HFF-Myc (cell line): ENCODE data around the gene RPAP3.

ENCODE experiments used
- DNase-seq: peaks from one replicate; pipeline ENCODE4 v3.0.0-alpha.2; 2011; ENCODE audit warnings: low read depth; ENCODE audit errors: extremely low read depth
- H3K4me3 ChIP-seq: replicated peaks from 2 replicates; pipeline ENCODE4 v1.5.1; 2011; ENCODE audit warnings: low read depth, mild to moderate bottlenecking, control low read depth, low read length
- TF ChIP-seq, protein P1 (sequence below): IDR thresholded peaks from 2 replicates; pipeline ENCODE4 v1.5.1; 2012; ENCODE audit warnings: mild to moderate bottlenecking, low read depth, low read length, control low read depth; ENCODE audit errors: missing control alignments

Gene RPAP3

DNA sequence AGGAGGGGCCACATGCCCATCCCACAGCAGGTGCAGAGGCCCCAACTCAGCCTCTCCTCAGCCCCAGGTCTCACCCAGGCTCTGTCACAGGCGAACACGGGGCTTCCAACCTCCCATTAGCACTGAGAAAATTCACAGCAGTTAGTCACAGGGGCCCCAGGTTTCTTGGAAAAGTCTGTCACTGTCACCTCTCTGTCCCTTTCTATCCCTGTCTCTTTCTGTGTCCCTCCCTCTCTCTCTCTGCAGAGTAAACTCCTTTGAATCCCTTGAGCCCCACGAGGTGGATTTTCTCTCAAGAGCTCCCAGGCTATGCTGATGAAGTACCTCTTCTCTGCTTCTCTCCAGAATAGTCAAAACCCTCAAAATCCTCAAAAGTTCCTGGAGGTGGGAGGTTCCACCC lies 33.5 kb upstream of the RPAP3 start:
- TF ChIP-seq, protein P1, sequence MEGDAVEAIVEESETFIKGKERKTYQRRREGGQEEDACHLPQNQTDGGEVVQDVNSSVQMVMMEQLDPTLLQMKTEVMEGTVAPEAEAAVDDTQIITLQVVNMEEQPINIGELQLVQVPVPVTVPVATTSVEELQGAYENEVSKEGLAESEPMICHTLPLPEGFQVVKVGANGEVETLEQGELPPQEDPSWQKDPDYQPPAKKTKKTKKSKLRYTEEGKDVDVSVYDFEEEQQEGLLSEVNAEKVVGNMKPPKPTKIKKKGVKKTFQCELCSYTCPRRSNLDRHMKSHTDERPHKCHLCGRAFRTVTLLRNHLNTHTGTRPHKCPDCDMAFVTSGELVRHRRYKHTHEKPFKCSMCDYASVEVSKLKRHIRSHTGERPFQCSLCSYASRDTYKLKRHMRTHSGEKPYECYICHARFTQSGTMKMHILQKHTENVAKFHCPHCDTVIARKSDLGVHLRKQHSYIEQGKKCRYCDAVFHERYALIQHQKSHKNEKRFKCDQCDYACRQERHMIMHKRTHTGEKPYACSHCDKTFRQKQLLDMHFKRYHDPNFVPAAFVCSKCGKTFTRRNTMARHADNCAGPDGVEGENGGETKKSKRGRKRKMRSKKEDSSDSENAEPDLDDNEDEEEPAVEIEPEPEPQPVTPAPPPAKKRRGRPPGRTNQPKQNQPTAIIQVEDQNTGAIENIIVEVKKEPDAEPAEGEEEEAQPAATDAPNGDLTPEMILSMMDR: no peak
- no peak for DNase-seq

DNA sequence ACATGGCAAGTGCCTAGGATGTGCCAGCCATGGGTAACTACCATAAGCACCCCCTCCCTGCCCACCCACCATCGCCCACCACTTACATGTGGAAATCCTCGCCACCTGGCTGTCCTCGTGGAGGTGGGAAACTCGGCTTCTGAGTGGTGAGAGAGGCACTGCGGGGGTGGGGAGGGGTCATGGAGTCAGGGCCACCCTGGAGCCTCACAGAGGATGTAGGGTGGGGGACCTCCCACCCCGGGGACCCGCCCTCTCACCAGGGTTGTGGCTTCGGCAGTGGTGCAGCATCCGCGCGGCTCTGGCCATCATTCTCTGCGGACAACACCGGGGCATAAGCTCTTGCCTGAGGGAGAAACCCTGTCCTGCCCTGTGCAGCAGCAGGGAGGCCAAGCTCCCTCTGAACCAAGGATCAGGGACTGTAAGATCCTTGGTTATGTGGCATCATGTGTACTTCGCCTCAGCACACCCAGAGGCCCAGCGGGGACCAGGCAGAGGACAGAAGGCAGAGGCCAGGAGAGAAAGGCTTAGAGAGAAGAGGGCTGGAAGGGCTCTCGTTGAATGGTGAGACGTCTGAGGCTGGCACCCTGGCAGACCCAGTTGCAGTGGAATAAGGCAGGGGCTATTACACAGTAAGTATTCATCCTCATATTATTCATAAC lies 32.2 kb upstream of the RPAP3 start:
- TF ChIP-seq, protein P1: no peak
- no peak overlapping the region for H3K4me3 ChIP-seq
- DNase-seq: no peak

More for the DNA sequence above, 33.5 kb upstream of the RPAP3 start:
- H3K4me3 ChIP-seq: no peak overlapping the region

DNA sequence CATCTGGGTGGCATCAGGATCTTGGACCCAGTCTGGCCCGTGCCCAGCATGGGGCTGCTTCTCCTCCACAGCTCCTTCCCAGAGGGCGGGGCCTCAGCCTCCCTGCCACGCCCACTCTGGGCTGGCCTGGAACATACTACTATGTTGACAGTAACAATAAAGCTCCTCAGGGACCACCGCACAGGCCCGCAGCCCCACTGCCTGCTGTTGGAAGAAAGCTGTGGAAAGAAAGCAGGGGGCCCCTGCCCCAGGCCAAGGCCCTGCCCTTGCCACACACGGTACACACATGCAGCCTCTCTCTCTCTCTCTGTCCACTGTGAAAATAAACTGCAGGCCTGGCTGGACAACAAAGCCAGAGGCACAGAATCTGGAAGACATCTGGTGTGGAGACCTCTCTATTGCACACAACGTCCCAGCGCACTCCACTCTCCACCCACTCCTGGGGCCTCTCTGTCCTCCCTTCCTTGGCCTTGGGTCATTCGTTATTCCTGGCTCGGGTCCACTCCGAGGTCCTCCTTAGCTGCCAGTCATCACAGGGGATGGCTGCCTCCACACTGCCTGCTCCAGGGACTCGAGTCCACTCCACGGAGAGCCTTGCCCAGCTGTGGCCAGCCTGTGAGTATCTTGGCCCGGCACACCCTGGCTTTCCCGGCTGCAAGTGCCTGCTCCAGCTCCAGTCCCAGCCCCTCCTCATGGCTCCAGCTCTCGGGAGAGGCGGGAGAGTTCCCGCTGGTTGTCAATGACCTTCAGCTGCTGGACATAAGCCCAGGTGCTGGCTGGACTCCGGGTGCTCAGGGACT lies 31.2 kb upstream of the RPAP3 start:
- H3K4me3 ChIP-seq: no peak overlapping the region

DNA sequence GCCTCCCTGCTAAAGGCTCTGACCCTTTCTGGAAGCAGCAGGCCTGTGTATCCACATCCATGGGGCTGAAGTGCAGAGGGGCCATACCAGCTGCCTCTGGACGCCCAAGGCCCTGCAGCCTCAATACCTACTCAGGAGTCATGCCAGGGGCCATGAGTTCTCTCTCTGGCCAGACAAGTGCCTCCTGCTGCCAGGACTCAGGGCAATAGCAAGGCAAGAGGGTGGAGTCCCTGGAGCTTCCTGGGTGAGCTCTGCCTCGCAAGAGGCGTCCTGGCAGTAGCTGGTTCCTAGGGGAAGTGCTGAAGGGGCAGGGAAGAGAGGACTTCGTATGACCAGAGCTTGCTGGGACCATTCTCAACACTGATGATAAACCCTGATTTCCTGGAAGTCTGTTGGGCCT lies 30.4 kb upstream of the RPAP3 start:
- no peak for DNase-seq
- H3K4me3 ChIP-seq: no peak overlapping the region
- TF ChIP-seq, protein P1: no peak

More for the DNA sequence above, 31.2 kb upstream of the RPAP3 start:
- TF ChIP-seq, protein P1: no peak
- peak; percentile 66 for DNase-seq

DNA sequence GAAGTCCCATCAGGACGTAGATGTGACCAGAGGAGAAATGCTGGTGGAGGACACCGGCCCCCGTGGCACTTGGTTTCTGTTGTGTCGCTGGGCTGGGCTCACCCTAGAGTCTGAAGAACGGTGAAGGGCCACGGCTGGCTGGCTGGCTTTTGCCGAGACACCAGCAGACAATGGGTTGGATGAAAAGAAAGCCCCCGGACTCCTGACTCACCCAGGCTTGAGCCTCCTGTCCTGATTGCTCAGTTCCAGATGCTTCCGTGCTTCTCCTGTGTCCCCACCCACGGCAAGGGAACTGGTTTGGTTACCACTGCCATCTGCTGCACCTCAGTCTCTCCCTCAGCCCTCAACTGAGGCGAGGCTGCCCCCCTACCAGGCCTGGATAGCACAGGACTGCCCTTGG lies 29.8 kb upstream of the RPAP3 start:
- TF ChIP-seq, protein P1: no peak
- DNase-seq: no peak
- H3K4me3 ChIP-seq: no peak overlapping the region

DNA sequence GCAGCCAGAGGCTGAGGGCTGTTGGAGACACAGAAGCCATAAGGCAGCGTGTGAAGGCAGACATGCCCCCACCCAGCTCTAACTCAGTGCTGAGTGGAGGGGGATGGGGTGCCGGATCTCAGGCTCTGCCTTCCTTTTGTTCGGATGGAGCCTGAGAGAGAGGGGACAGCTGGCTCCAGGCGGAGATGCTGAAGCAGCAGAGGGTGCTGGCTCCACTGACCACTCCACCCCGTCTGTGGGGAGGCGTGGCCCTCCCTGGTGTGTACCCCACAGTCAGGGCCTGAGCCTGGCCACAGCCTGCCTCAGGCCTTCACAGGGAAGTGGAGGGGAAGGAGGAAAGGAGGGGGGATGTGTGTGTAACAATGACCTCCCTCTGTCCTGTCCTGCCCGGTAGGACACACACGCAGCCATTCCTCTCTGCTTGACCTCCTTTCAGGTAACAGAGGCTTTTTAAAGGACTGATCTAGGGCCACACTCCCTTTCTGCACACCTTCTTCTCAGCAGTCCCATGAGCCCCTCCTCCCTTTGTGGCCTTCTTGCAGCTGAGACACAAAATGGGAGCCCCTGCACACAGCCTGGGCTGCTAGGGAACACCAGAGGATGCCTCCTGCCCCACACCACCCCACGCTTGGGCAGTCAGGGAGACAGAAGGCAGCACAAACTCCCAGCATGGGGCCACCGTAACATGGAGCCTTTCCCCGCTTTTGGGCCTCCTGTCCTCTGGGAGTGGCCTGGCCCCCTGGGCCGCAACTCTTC lies 29.1 kb upstream of the RPAP3 start:
- DNase-seq: no peak
- no peak overlapping the region for H3K4me3 ChIP-seq
- TF ChIP-seq, protein P1: no peak
